HG02870 (cell line): Measurements from ENCODE around the gene BEND3.
"Not testable (repeated sequence)": the region's sequence is repeated elsewhere in the genome, so short reads cannot be mapped to it uniquely, and the experiment has no call there.

Experiments
- ATAC-seq: cut with Tn5 transposase; IDR thresholded peaks from one replicate; pipeline ENCODE4 v1.9.1; 2021; ENCODE audit warnings: mild to moderate bottlenecking, moderate library complexity; ENCODE audit not compliant: unreplicated experiment

BEND3 gene

GRCh38 chr6:107114926-107115694, at the start of gene BEND3:
Gene BEND3, minus strand, starts transcription at chr6:107115515. Its CDS starts 16,230 bp downstream, at chr6:107099285.
- ATAC-seq = peak; percentile 27

GRCh38 chr6:107164299-107164698, 49.0 kb upstream of the BEND3 start:
- not testable (repeated sequence) for ATAC-seq

GRCh38 chr6:107161521-107161920, 46.2 kb upstream of the BEND3 start:
- no peak for ATAC-seq

GRCh38 chr6:107156617-107157016, 41.3 kb upstream of the BEND3 start:
- no peak for ATAC-seq

- ATAC-seq = no peak
Measured at GRCh38 chr6:107154801-107155160, 39.5 kb upstream of the BEND3 start.

- no peak for ATAC-seq
Measured at GRCh38 chr6:107154131-107154800, 39.0 kb upstream of the BEND3 start.

GRCh38 chr6:107152638-107153430, 37.5 kb upstream of the BEND3 start:
- no peak for ATAC-seq

- ATAC-seq = no peak
Measured at GRCh38 chr6:107144666-107145065, 29.4 kb upstream of the BEND3 start.

- no peak for ATAC-seq
Measured at GRCh38 chr6:107144014-107144413, 28.7 kb upstream of the BEND3 start.

GRCh38 chr6:107140581-107140980, 25.3 kb upstream of the BEND3 start:
- no peak for ATAC-seq

- not testable (repeated sequence) for ATAC-seq
Measured at GRCh38 chr6:107136324-107136723, 21.0 kb upstream of the BEND3 start.

- not testable (repeated sequence) for ATAC-seq
Measured at GRCh38 chr6:107135048-107135680, 19.8 kb upstream of the BEND3 start.

GRCh38 chr6:107132330-107132954, 17.1 kb upstream of the BEND3 start:
- ATAC-seq = no peak

GRCh38 chr6:107129370-107129925, 14.1 kb upstream of the BEND3 start:
- no peak for ATAC-seq

GRCh38 chr6:107128577-107128976, 13.3 kb upstream of the BEND3 start:
- ATAC-seq = no peak

- ATAC-seq = no peak
Measured at GRCh38 chr6:107128175-107128574, 12.9 kb upstream of the BEND3 start.

- no peak for ATAC-seq
Measured at GRCh38 chr6:107125771-107126170, 10.5 kb upstream of the BEND3 start.

- ATAC-seq = peak; percentile 67
Measured at GRCh38 chr6:107124934-107125348, 9.6 kb upstream of the BEND3 start.

GRCh38 chr6:107123501-107123900, 8.2 kb upstream of the BEND3 start:
- ATAC-seq = no peak

GRCh38 chr6:107122748-107123147, 7.4 kb upstream of the BEND3 start:
- no peak for ATAC-seq
